Measurements from ENCODE around the gene ITSN1. TPM values are rescaled to one million over a fixed set of nuclear protein-coding genes. Genes with fewer than 3 reads are reported as not detected.

ITSN1 gene
- total and polyA plus RNA-seq, 2 of the 13 experiments (the other 11 are each of a cell fraction or from before 2014, with no cell fraction given) = 26.1 to 33.8 TPM

GRCh38 chr21:33648555-33648954 lies 6.3 kb downstream of the ITSN1 start:
- ChIA-PET CTCF (ENCODE audit: low intra/inter-chr PET ratio, low total read pairs) (no interaction called here), POLR2A (no interaction called here)
- Histone ChIP-seq H3K9ac (ENCODE audit: insufficient read depth, low read depth, low read length) (no peak overlapping the region), H3K4me3 (replicated peaks in 1 of 3; ENCODE audit: insufficient read depth in 1 of 3, low read depth in 2 of 3, low read length in 3 of 3) (no peak overlapping the region), H3K9me3 (ENCODE audit: low read length) (no peaks in the 10 kb centered on the region), H3K79me2 (ENCODE audit: insufficient read depth, low read length) (peaks cover 87% of the 10 kb centered on the region), H4K20me1 (ENCODE audit: insufficient read depth, low read length) (0 out of 2 replicates have a peak, but pooled peaks cover 4% of the 10 kb centered on the region), H3K36me3 (replicated peaks in 1 of 2; ENCODE audit: control insufficient read depth in 1 of 2, insufficient read depth in 2 of 2, low read length in 2 of 2) (no peaks in the 10 kb centered on the region), H3K27ac (ENCODE audit: extremely low read length, insufficient read depth, low read length) (no peak overlapping the region), H3K4me1 (ENCODE audit: insufficient read depth, low read length) (peaks cover 43% of the 10 kb centered on the region), H2AFZ (ENCODE audit: low read length) (no peak overlapping the region), H3K27me3 (ENCODE audit: control insufficient read depth in 1 of 2, insufficient read depth in 2 of 2, low read length in 2 of 2) (no peaks in the 10 kb centered on the region), H3K4me2 (ENCODE audit: low read depth, low read length) (no peak overlapping the region)
- in situ Hi-C loops (cut with HindIII; ENCODE audit: extremely low pct_ligation_motif_present, low pct_unique_long_range_greater_than_20kb) (no loop called here), intact Hi-C loops (cut with micrococcal nuclease; ENCODE audit: unreplicated experiment) (loop anchor here (10.0 kb wide), 1 partner anchor 116 kb away; no protein-coding TSS in a partner anchor)
- ATAC-seq (no peak), FAIRE-seq (no peak), DNase-seq (ENCODE audit: low spot score) (no peak)
- BruUV-seq (replicated peaks) = no TSS peak
- 92% methylated on average over 1 of the region's 1 CpG for WGBS (ENCODE audit: low lambda C conversion rate)
- TF ChIP-seq ZNF121 (CRISPR knock-in tag; IDR thresholded peaks at IDR 0.05) (0 out of 2 replicates have a peak, but pooled peaks have one; percentile 27), CENPBD1 (CRISPR knock-in tag; IDR thresholded peaks at IDR 0.05; ENCODE audit: borderline replicate concordance, low read depth) (no peak), MBD4 (IDR thresholded peaks at IDR 0.05; ENCODE audit: borderline replicate concordance, low read length) (no peak), HNF4G (IDR thresholded peaks at IDR 0.05; ENCODE audit: borderline replicate concordance, low read depth, low read length) (no peak), HNF4G (CRISPR knock-in tag; IDR thresholded peaks at IDR 0.05; ENCODE audit: borderline replicate concordance, low read depth) (no peak), PAF1 (CRISPR knock-in tag; IDR thresholded peaks at IDR 0.05) (no peak), NKX3-1 (CRISPR knock-in tag; IDR thresholded peaks at IDR 0.05) (no peak), ZNF782 (CRISPR knock-in tag; IDR thresholded peaks at IDR 0.05; ENCODE audit: borderline replicate concordance) (no peak), EHMT2 (IDR thresholded peaks at IDR 0.05; ENCODE audit: borderline replicate concordance, low read depth, low read length) (no peak)

- ATAC-seq = no peak
- Histone ChIP-seq H3K9ac (ENCODE audit: insufficient read depth, low read depth, low read length) (no peak overlapping the region), H3K4me1 (ENCODE audit: insufficient read depth, low read length) (peaks cover 27% of the 10 kb centered on the region), H3K36me3 (replicated peaks in 1 of 2; ENCODE audit: control insufficient read depth in 1 of 2, insufficient read depth in 2 of 2, low read length in 2 of 2) (no peaks in the 10 kb centered on the region), H2AFZ (ENCODE audit: low read length) (no peak overlapping the region), H4K20me1 (ENCODE audit: insufficient read depth, low read length) (0 out of 2 replicates have a peak, but pooled peaks cover 4% of the 10 kb centered on the region), H3K4me2 (ENCODE audit: low read depth, low read length) (no peak overlapping the region), H3K4me3 (replicated peaks in 1 of 3; ENCODE audit: insufficient read depth in 1 of 3, low read depth in 2 of 3, low read length in 3 of 3) (no peak overlapping the region), H3K27me3 (ENCODE audit: control insufficient read depth in 1 of 2, insufficient read depth in 2 of 2, low read length in 2 of 2) (no peaks in the 10 kb centered on the region), H3K79me2 (ENCODE audit: insufficient read depth, low read length) (peaks cover 85% of the 10 kb centered on the region), H3K9me3 (ENCODE audit: low read length) (no peaks in the 10 kb centered on the region), H3K27ac (ENCODE audit: extremely low read length, insufficient read depth, low read length) (no peak overlapping the region)
- FAIRE-seq = no peak
- 85% methylated on average over 7 of the region's 7 CpGs for WGBS (ENCODE audit: low lambda C conversion rate)
- in situ Hi-C loops (cut with HindIII; ENCODE audit: extremely low pct_ligation_motif_present, low pct_unique_long_range_greater_than_20kb) (no loop called here), intact Hi-C loops (cut with micrococcal nuclease; ENCODE audit: unreplicated experiment) (no loop called here)
- no peak for DNase-seq (ENCODE audit: low spot score)
- POLR2A ChIA-PET = no interaction called here
- BruUV-seq (replicated peaks) = no TSS peak
- CTCF ChIA-PET (ENCODE audit: low intra/inter-chr PET ratio, low total read pairs) = no interaction called here
- TF ChIP-seq HMG20A (CRISPR knock-in tag; IDR thresholded peaks at IDR 0.05; ENCODE audit: borderline replicate concordance) (no peak), MED13 (CRISPR knock-in tag; IDR thresholded peaks at IDR 0.05) (no peak), MED1 (CRISPR knock-in tag; IDR thresholded peaks at IDR 0.05) (no peak)
Measured at GRCh38 chr21:33650230-33650629, 7.9 kb downstream of the ITSN1 start.
